DOHH2 (cell line): ENCODE data around the gene EXOC6B.

Source experiments
- H3F3A ChIP-seq: fragments of 200-600 bp; sonication (generic), shearing (Covaris generic); 2 replicates; pipeline ENCODE4 v1.6.0; 2016; ENCODE audit warnings: antibody characterized with exemption, mild to moderate bottlenecking; ENCODE audit not compliant: control insufficient read depth, insufficient read depth
- H3K27ac ChIP-seq: fragments of 200-600 bp; sonication (generic); 2 replicates; pipeline ENCODE4 v1.5.1; 2014; ENCODE audit warnings: low read depth, mild to moderate bottlenecking, low read length, moderate library complexity
- H3K27me3 ChIP-seq: fragments of 200-600 bp; sonication (generic); 2 replicates; pipeline ENCODE4 v1.6.1; 2014; ENCODE audit warnings: mild to moderate bottlenecking, low read length, mixed read lengths; ENCODE audit not compliant: control insufficient read depth
- H3K36me3 ChIP-seq: fragments of 200-600 bp; sonication (generic); 2 replicates; pipeline ENCODE4 v1.6.1; 2014; ENCODE audit warnings: mild to moderate bottlenecking, low read length, moderate library complexity, mixed read lengths; ENCODE audit not compliant: control insufficient read depth
- H3K4me1 ChIP-seq: fragments of 200-600 bp; sonication (generic); 2 replicates; pipeline ENCODE4 v1.6.1; 2014; ENCODE audit warnings: mild to moderate bottlenecking, low read length, mixed read lengths; ENCODE audit not compliant: control insufficient read depth
- H3K4me2 ChIP-seq: fragments of 200-600 bp; sonication (generic); 2 replicates; pipeline ENCODE4 v1.6.0; 2014; ENCODE audit warnings: mild to moderate bottlenecking, low read length, moderate library complexity
- H3K4me3 ChIP-seq: fragments of 200-600 bp; sonication (generic); 2 replicates; pipeline ENCODE4 v1.5.1; 2014; ENCODE audit warnings: mild to moderate bottlenecking, low read length, mixed read lengths
- H3K79me2 ChIP-seq: fragments of 200-600 bp; sonication (generic); 2 replicates; pipeline ENCODE4 v1.6.1; 2014; ENCODE audit warnings: mild to moderate bottlenecking, low read length, mixed read lengths; ENCODE audit not compliant: control insufficient read depth
- H3K9me2 ChIP-seq: fragments of 200-600 bp; sonication (generic); replicated peaks from 2 replicates; pipeline ENCODE4 v1.6.1; 2014; ENCODE audit warnings: mild to moderate bottlenecking, low read length, mixed read lengths; ENCODE audit not compliant: control insufficient read depth
- H3K9me3 ChIP-seq: fragments of 200-600 bp; sonication (generic); 2 replicates; pipeline ENCODE4 v1.6.1; 2014; ENCODE audit warnings: antibody characterized with exemption, low read length, mixed read lengths; ENCODE audit not compliant: control insufficient read depth, insufficient read depth
- H4K20me1 ChIP-seq: fragments of 200-600 bp; sonication (generic); 2 replicates; pipeline ENCODE4 v1.6.0; 2014; ENCODE audit warnings: low read depth, mild to moderate bottlenecking, antibody characterized with exemption, low read length, moderate library complexity; ENCODE audit not compliant: control insufficient read depth, insufficient read depth
- EZH2phosphoT487 ChIP-seq: fragments of 200-600 bp; sonication (generic); IDR thresholded peaks from 2 replicates; pipeline ENCODE4 v1.6.1; 2017; ENCODE audit warnings: borderline replicate concordance, mild to moderate bottlenecking, antibody characterized with exemption, low read length, moderate library complexity, mixed read lengths
- TF ChIP-seq, protein P1 (sequence below): fragments of 200-600 bp; sonication (generic); IDR thresholded peaks from one replicate; pipeline ENCODE4 v1.5.1; 2014; ENCODE audit warnings: antibody characterized with exemption, mild to moderate bottlenecking, low read depth, low read length; ENCODE audit not compliant: poor library complexity, severe bottlenecking

EXOC6B gene

GRCh38 chr2:72712304-72712703 lies 113.5 kb downstream of the EXOC6B start:
- no peaks in the 10 kb centered on the region for H3K27me3 ChIP-seq
- TF ChIP-seq, protein P1, sequence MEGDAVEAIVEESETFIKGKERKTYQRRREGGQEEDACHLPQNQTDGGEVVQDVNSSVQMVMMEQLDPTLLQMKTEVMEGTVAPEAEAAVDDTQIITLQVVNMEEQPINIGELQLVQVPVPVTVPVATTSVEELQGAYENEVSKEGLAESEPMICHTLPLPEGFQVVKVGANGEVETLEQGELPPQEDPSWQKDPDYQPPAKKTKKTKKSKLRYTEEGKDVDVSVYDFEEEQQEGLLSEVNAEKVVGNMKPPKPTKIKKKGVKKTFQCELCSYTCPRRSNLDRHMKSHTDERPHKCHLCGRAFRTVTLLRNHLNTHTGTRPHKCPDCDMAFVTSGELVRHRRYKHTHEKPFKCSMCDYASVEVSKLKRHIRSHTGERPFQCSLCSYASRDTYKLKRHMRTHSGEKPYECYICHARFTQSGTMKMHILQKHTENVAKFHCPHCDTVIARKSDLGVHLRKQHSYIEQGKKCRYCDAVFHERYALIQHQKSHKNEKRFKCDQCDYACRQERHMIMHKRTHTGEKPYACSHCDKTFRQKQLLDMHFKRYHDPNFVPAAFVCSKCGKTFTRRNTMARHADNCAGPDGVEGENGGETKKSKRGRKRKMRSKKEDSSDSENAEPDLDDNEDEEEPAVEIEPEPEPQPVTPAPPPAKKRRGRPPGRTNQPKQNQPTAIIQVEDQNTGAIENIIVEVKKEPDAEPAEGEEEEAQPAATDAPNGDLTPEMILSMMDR, result no peak
- TF ChIP-seq EZH2phosphoT487, result no peak
- H3K27ac ChIP-seq, result no peak overlapping the region

GRCh38 chr2:72710418-72711152 lies 115.2 kb downstream of the EXOC6B start:
- no peak overlapping the region for H3K27ac ChIP-seq

More at GRCh38 chr2:72712304-72712703, 113.5 kb downstream of the EXOC6B start:
- Histone ChIP-seq H3K9me3 (no peaks in the 10 kb centered on the region), H3K4me1 (no peaks in the 10 kb centered on the region), H3K79me2 (no peaks in the 10 kb centered on the region), H3K4me3 (no peak overlapping the region), H3K4me2 (no peak overlapping the region), H4K20me1 (no peaks in the 10 kb centered on the region), H3K36me3 (no peaks in the 10 kb centered on the region), H3F3A (no peaks in the 10 kb centered on the region), H3K9me2 (no peaks in the 10 kb centered on the region)

DNA sequence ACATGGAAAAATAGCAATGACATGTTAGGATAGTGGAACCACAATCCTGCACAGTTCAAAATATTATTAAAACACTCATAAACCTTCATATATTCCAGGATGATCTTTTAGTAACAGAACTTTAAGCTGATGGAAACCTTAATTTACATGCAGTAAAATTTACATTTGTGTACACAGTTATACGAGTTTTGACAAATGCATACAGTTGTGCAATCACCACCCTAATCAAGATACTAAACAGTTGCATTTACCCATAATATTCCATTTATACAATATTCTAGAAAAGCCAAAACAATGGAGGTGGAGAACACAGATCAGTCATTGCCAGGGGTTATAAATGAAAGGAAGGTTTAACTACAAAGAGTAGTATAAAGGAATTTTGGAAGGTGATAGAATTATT lies 117.6 kb downstream of the EXOC6B start:
- Histone ChIP-seq H3K79me2 (no peaks in the 10 kb centered on the region), H3K27ac (no peak overlapping the region), H3K9me2 (no peaks in the 10 kb centered on the region), H3K4me2 (no peak overlapping the region), H3K4me3 (no peak overlapping the region), H3K4me1 (no peaks in the 10 kb centered on the region), H4K20me1 (no peaks in the 10 kb centered on the region), H3F3A (no peaks in the 10 kb centered on the region), H3K27me3 (no peaks in the 10 kb centered on the region), H3K36me3 (no peaks in the 10 kb centered on the region), H3K9me3 (no peaks in the 10 kb centered on the region)
- TF ChIP-seq, protein P1, result no peak
- no peak for TF ChIP-seq EZH2phosphoT487

More at GRCh38 chr2:72710418-72711152, 115.2 kb downstream of the EXOC6B start:
- no peaks in the 10 kb centered on the region for H3K9me2 ChIP-seq
- no peaks in the 10 kb centered on the region for H4K20me1 ChIP-seq
- H3K4me3 ChIP-seq, result no peak overlapping the region
- H3K27me3 ChIP-seq, result no peaks in the 10 kb centered on the region
- H3K9me3 ChIP-seq, result no peaks in the 10 kb centered on the region
- no peaks in the 10 kb centered on the region for H3F3A ChIP-seq
- H3K36me3 ChIP-seq, result no peaks in the 10 kb centered on the region
- TF ChIP-seq EZH2phosphoT487, result no peak
- TF ChIP-seq, protein P1, result no peak
- H3K4me1 ChIP-seq, result no peaks in the 10 kb centered on the region
- no peak overlapping the region for H3K4me2 ChIP-seq
- no peaks in the 10 kb centered on the region for H3K79me2 ChIP-seq
